ENCODE data around the gene UBAC1.

GRCh38 chr9:135970128-135970815, 9.1 kb upstream of the UBAC1 start:
- TF ChIP-seq CTCF (conservative IDR thresholded peaks at IDR 0.05; ENCODE audit: low read depth, low read length) (no peak), EZH2 (IDR thresholded peaks at IDR 0.05; ENCODE audit: borderline replicate concordance, low read depth, low read length, poor library complexity, severe bottlenecking) (no peak)
